GM21737 (cell line): Measurements from ENCODE around the gene DYDC2.
"Not testable (repeated sequence)": the region's sequence is repeated elsewhere in the genome, so short reads cannot be mapped to it uniquely, and the experiment has no call there.

Experiments used
- ATAC-seq: cut with Tn5 transposase; IDR thresholded peaks from one replicate; pipeline ENCODE4 v1.9.1; 2021; ENCODE audit warnings: mild to moderate bottlenecking, moderate library complexity; ENCODE audit not compliant: unreplicated experiment

DYDC2 gene

DNA sequence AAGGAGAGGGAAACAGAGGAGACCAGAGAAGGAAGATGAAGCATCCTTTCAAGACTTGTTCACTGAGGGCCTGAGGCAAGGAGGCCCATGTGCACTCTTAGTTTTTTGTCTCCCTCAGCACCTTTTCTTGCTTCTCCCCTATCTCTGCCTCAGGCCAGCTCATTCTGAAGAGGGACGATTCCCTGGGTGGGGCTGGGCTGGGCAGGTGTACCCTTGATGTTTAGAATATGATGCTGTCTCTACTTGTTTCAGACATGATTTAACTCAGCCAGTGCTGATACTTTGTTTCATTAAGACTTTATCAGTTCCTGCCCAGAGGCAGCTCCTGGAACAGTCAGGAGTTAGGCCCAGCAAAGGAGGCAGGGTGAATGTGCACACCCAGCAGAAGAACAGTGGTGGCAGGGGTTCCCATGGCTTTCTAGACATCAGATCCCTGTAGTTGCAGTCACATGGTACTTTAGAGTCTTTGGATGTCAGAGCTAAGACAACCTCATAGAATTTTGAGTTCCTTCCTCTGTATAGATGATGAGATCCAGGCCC, 55.2 kb downstream of the DYDC2 start:
- ATAC-seq, result no peak

DNA sequence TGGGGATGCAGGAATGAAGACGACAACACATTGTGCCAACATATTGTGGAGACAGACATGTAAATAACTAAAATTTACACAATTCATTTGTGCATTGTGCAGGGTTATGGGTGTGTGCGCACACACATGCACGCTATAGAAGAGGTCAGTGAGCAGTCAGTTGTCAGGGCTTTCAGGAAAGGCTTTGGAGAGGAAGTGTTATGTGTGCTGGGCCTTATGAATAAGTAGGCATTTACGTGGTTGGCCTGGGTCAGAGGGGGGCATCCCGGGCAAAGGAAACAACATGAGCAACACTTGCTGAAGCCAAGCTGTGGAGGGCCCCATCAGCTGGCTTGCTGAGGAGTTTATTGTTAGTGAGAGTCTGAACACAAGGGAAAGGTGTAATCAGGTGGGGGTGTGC, 55.9 kb downstream of the DYDC2 start:
- ATAC-seq, result no peak

DNA sequence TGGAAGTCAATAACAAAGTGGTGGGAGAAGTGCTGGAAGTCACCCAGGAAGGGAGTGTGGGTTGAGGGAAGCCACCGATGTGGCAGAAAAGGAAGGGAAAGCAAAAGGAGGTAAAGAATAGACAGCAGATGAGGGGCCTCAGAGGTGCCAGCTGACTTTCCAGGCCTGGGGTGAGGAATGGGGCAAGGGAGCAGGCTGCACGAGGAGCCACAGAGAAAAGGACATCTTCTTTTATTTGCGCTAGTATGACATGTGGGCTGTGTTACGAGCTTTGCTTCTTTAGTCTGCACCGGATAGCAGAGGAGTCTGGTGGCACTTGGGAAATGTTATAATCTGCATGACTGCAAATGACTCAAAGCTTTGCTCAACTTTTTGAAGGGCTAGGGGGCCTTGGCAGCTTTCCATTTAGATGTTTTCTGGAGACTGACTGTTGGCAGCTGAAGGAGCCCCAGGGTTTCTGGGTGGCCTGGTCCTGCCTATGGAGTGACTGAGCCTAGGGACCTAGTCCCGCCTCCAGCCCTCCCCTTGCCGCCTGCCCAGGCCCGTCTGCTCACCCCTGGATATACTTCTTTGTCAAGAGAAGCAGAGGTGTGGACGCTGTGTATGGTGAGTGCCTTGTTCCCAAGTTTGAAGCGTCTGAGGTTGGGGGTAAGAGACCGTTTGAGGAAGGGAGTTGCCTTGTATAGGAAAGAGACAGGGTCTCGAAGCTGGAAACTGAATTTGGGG, 56.9 kb downstream of the DYDC2 start:
- ATAC-seq, result no peak

DNA sequence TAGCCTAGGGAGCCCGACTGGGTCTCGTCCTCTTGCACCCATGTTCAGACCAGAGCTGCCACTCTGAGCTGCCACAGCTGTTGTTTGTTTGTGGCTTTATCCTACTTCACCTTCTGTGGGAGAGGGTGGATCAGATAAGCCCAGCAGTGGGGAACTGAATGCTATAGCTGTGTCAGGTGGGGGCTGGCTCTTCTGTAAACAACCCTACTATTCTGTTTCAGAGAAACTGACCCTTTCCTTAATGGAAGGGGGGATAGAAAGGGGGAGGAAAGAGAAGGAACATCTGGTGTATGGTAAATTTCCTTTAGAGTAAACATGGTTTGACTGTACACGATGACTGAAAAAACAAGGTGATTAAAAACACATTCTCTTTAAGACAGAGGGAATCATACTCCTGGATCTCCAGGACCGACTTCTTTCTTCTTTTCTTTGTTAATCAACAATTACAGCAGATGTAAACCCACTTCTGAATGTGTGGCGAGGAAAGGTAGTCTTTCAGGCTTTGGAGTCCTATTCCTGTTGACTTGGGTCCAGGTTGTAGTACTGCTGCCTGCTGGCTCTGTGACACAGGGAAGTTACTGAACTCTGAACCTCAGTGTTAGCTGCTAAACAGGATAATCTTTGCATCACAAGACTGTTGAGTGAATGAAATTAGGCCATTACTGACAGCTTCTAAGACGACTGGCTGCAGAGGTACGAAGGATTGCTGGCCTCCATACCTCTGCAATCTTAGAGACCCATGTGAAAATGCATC, 57.7 kb downstream of the DYDC2 start:
- ATAC-seq, result no peak

DNA sequence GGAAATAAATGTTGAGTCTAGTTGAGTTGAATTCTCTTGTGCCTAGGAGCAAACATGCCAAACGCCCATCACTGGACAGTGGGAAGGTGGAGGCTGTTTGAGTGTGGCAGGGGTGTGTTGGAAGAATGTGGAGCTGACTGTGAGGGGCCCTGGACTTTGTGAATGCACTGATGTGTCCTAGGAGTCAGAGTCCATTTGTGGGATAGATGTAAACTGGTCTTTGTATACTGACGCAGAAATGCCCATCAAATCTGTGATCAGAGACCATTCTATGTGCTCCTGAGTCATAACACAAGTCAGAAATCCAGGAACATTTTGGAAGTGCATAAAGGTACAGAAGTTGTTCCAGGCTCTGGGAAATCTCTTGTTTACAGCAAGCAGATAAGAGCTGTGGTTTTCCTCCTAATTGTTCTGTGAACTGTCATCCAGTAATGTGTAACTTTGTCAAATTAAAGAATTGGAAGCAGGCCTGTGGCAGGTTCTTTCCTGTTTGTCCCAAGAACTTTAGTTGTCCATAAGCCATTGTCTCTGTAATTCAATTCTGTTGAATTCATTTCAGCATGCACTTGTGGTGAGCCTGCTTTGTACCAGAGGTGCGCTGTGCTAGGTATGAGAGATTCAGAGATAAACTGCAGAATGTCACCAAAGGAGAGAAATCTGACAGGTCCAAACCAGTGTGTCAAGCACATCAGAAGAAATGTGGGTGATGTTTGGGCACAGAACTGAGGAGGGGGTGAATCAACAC, 59.3 kb downstream of the DYDC2 start:
- ATAC-seq, result no peak

DNA sequence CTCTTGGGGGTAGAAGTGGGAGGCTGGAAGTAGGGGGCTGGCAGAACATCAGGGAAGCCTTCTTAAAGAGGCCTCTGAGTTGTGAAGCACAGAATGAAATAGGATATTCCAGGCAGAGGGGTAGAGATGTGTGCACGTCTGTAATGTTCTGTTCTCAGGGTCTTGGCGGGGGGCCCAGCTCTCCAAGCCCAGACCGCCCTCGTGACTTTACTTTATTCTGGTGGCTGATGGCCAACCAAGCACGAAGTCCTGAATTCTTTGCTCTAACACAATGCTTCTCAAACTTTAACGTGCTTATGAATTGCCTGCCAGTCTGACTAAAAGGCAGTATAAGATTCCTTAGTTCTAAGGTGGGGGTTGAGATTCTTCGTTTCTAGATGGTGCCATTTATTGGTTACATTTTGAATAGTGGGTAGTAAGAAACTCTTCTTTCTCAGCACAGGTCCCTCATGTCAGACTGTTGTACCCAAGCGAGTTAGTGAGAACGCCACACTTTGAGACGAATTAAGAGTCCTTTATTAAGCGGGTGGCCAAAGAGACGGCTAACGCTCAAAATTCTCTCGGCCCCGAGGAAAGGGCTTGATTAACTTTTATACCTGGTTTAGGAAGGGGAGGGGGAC, 60.0 kb downstream of the DYDC2 start:
- ATAC-seq, result no peak

DNA sequence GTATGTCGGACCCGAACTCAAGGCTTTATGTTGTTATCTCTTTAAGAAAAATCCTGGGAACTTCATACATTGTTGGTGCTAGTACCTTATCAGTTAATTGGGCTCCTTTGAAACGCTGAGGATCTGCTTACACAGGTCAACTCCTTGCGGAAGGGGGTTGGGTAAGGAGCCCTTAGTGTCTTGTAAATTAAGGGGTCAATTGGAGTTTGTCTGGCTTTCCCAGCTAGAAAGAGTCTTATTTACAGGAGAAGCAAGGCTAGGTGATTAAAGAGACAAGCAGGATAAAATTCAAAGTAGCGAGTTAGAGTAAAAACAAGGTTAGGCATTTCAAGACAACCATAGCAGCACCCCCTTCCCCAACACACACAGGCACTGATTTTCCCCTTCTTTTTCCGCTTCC, 60.7 kb downstream of the DYDC2 start:
- ATAC-seq, result not testable (repeated sequence)
